ENCODE data around the gene ABCD4.
A peak's percentile ranks its signal among the peaks of the same experiment; 100 is the strongest.

Gene ABCD4

GRCh38 chr14:74301594-74302151, 1.1 kb downstream of the ABCD4 start:
- no peak for TF ChIP-seq CTCF (IDR thresholded peaks at IDR 0.05)
- TF ChIP-seq ZFX (IDR thresholded peaks at IDR 0.05; ENCODE audit: borderline replicate concordance), result no peak
- H3K27ac ChIP-seq, result no peak overlapping the region

- no peak for TF ChIP-seq ZFX (IDR thresholded peaks at IDR 0.05; ENCODE audit: borderline replicate concordance)
- TF ChIP-seq CTCF (IDR thresholded peaks at IDR 0.05), result no peak
- no peak overlapping the region for H3K27ac ChIP-seq
Observed at GRCh38 chr14:74299061-74299545, 3.6 kb downstream of the ABCD4 start.

- TF ChIP-seq ZFX (IDR thresholded peaks at IDR 0.05; ENCODE audit: borderline replicate concordance) (no peak), CTCF (IDR thresholded peaks at IDR 0.05) (no peak)
- no peak overlapping the region for H3K27ac ChIP-seq
Observed at GRCh38 chr14:74297986-74298385, 4.7 kb downstream of the ABCD4 start.

GRCh38 chr14:74296037-74296467, 6.7 kb downstream of the ABCD4 start:
- no peak overlapping the region for H3K27ac ChIP-seq
- TF ChIP-seq ZFX (IDR thresholded peaks at IDR 0.05; ENCODE audit: borderline replicate concordance) (no peak), CTCF (IDR thresholded peaks at IDR 0.05) (no peak)

- H3K27ac ChIP-seq, result no peak overlapping the region
- TF ChIP-seq ZFX (IDR thresholded peaks at IDR 0.05; ENCODE audit: borderline replicate concordance) (no peak), CTCF (IDR thresholded peaks at IDR 0.05) (no peak)
Observed at GRCh38 chr14:74293606-74294005, 9.1 kb downstream of the ABCD4 start.

DNA sequence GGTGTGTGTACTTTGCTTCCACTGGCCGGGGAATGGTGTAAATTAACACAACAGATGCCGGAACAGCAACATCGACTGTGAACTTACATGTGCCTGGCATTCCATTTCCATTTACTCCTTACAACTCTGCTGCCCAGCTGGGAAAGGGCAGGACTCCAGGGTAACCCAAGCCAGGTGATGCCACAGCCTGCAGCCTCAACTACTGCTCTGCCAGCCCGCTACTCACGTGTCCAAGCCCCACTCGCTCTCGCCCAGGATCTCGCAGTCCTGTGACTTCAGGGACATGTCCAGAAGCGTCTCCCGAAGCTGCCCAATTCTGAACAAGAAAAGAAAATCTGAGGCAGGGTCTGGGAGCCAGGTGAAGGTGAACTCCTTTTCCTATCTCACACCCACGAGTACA, 10.7 kb downstream of the ABCD4 start:
- TF ChIP-seq CTCF (IDR thresholded peaks at IDR 0.05) (no peak), ZFX (IDR thresholded peaks at IDR 0.05; ENCODE audit: borderline replicate concordance) (no peak)
- H3K27ac ChIP-seq, result no peak overlapping the region

DNA sequence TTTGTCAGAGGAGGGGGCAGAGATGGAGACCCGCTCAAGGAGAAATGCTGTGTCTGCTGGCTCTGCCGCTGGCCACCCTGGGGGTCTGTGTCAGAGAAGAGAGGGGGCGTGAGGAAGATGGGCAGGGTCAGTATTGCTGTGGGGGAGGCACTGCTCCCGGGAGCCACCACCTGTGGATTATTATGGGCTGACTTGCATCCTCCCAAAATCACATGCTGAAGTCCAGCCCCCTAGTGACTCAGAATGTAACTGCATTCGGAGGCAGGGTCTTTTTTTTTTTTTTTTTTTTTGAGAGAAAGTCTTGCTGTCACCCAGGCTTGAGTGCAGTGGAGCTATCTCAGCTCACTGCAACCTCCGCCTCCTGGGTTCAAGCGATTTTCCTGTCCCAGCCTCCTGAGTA, 12.3 kb downstream of the ABCD4 start:
- H3K27ac ChIP-seq, result no peak overlapping the region
- TF ChIP-seq ZFX (IDR thresholded peaks at IDR 0.05; ENCODE audit: borderline replicate concordance) (no peak), CTCF (IDR thresholded peaks at IDR 0.05) (peak; percentile 78)
